ENCODE results near the gene OSBPL7. TPM values are rescaled to one million over a fixed set of nuclear protein-coding genes. Genes with fewer than 3 reads are reported as not detected.

The OSBPL7 gene
- total and polyA plus RNA-seq, 3 donors from 2014 or later: 2.1 to 7.3 (median 2.5) TPM

- no peaks in the 10 kb centered on the region for H3K27me3 ChIP-seq
- intact Hi-C loops (cut with DNase I; ENCODE audit: low total_unique reads): no loop called here
- no peak for TF ChIP-seq POLR2A (IDR thresholded peaks at IDR 0.05)
- TF ChIP-seq, protein P1, sequence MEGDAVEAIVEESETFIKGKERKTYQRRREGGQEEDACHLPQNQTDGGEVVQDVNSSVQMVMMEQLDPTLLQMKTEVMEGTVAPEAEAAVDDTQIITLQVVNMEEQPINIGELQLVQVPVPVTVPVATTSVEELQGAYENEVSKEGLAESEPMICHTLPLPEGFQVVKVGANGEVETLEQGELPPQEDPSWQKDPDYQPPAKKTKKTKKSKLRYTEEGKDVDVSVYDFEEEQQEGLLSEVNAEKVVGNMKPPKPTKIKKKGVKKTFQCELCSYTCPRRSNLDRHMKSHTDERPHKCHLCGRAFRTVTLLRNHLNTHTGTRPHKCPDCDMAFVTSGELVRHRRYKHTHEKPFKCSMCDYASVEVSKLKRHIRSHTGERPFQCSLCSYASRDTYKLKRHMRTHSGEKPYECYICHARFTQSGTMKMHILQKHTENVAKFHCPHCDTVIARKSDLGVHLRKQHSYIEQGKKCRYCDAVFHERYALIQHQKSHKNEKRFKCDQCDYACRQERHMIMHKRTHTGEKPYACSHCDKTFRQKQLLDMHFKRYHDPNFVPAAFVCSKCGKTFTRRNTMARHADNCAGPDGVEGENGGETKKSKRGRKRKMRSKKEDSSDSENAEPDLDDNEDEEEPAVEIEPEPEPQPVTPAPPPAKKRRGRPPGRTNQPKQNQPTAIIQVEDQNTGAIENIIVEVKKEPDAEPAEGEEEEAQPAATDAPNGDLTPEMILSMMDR (IDR thresholded peaks at IDR 0.05): peak in 2 of 3 experiments; percentile 21 to 38
- no peaks in the 10 kb centered on the region for H3K9me3 ChIP-seq
- DNase-seq: peak; percentile 66
- H3K36me3 ChIP-seq (ENCODE audit: low read depth, missing control alignments): no peaks in the 10 kb centered on the region
- peak overlapping the region; percentile 43 to 48 for H3K4me3 ChIP-seq
- no peak overlapping the region for H3K27ac ChIP-seq
- 1 to 3% methylated on average over 21 to 55 of the region's 70 CpGs for WGBS, 2 donors
- H3K4me1 ChIP-seq: no peaks in the 10 kb centered on the region
Measured at GRCh38 chr17:47789611-47790561, 31.7 kb downstream of the OSBPL7 start.

DNA sequence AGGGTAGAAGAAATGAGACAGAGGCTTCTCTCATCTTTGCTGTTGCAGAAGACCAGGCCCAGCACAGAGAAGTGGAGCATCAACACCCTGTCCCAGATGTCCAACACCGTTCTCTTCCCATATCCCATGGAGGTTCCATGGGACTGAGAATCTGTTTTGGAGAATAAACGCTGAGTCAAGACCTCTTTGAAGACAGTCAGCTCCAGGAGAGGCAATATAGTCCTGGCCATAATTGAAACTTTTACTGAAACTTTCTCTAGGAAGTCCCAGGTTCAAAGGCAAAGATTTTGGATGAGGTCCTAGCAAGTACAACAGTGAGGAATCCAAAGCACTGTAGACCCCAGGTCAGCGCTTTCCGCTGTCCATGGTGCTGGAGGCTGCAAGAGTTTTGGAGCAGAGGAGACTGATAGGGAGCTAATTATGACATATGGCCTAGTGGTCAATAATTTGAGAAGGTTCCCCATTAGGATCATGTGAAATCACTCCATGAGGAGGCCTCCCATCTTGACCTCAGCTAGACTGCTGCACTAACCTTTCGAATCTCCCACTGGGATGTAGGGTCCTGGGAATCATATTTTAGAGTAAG is 36.0 kb downstream of the OSBPL7 start:
- H3K36me3 ChIP-seq (ENCODE audit: low read depth, missing control alignments): no peaks in the 10 kb centered on the region
- no peaks in the 10 kb centered on the region for H3K27me3 ChIP-seq
- H3K4me3 ChIP-seq: no peak overlapping the region
- no peaks in the 10 kb centered on the region for H3K9me3 ChIP-seq
- no peak for DNase-seq
- no peaks in the 10 kb centered on the region for H3K4me1 ChIP-seq
- WGBS, 2 donors: 54 to 57% methylated on average over 5 of the region's 5 CpGs
- TF ChIP-seq POLR2A (IDR thresholded peaks at IDR 0.05): no peak
- TF ChIP-seq, protein P1 (IDR thresholded peaks at IDR 0.05): no peak
- no peak overlapping the region for H3K27ac ChIP-seq
- intact Hi-C loops (cut with DNase I; ENCODE audit: low total_unique reads): no loop called here

DNA sequence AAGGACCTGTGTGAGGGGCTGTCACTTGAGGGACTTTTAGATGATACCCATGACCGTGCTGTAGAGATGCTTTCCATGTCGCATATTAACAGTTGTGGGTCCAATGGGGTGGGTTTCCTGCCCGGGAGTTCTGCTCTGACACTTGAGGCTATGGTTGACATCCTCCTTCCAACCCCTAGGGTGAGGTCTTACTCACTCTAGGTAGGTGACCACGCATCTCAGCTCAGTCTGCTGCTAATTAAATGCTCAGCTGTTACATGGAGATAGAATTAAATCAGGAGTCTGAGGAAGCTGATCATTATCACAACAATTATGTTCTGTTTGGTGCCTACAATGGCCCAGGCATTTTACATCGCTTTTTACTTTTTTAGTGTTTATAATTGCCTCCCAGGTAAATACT is 40.2 kb downstream of the OSBPL7 start:
- intact Hi-C loops (cut with DNase I; ENCODE audit: low total_unique reads): no loop called here
- Histone ChIP-seq H3K9me3 (no peaks in the 10 kb centered on the region), H3K4me3 (no peak overlapping the region), H3K27me3 (no peaks in the 10 kb centered on the region), H3K4me1 (no peaks in the 10 kb centered on the region), H3K36me3 (ENCODE audit: low read depth, missing control alignments) (no peaks in the 10 kb centered on the region), H3K27ac (no peak overlapping the region)
- TF ChIP-seq POLR2A (IDR thresholded peaks at IDR 0.05): no peak
- TF ChIP-seq, protein P1 (IDR thresholded peaks at IDR 0.05): no peak
- WGBS, 2 donors: 80 to 93% methylated on average over 5 of the region's 5 CpGs
- no peak for DNase-seq

- DNase-seq: no peak
- no peaks in the 10 kb centered on the region for H3K27me3 ChIP-seq
- WGBS, 2 donors: 8 to 17% methylated on average over 8 to 39 of the region's 45 CpGs
Measured at GRCh38 chr17:47778184-47778635, 43.4 kb downstream of the OSBPL7 start.

More at GRCh38 chr17:47778184-47778635, 43.4 kb downstream of the OSBPL7 start:
- intact Hi-C loops (cut with DNase I; ENCODE audit: low total_unique reads): no loop called here
- TF ChIP-seq POLR2A (IDR thresholded peaks at IDR 0.05): no peak
- TF ChIP-seq, protein P1 (IDR thresholded peaks at IDR 0.05): no peak
- Histone ChIP-seq H3K27ac (no peak overlapping the region), H3K4me3 (peak overlapping the region; percentile 8 to 12), H3K9me3 (no peaks in the 10 kb centered on the region), H3K4me1 (no peaks in the 10 kb centered on the region), H3K36me3 (ENCODE audit: low read depth, missing control alignments) (no peaks in the 10 kb centered on the region)
